HCT116 (cell line): ENCODE measurements around the gene QRFPR. TPM values are rescaled to one million over a fixed set of nuclear protein-coding genes. Genes with fewer than 3 reads are reported as not detected.

Source experiments
- ATAC-seq: fragments of 200-7000 bp; cut with Tn5 transposase; 2 replicates; pipeline ENCODE4 v1.9.1; 2020; ENCODE audit warnings: mild to moderate bottlenecking, moderate library complexity
- BruUV-seq: library from RNA; stranded (reverse); fragments of 400-500 nt; replicated peaks from 2 replicates; lab custom pipeline; 2021; lab: Mats Ljungman, UMichigan
- CTCF ChIA-PET: fragments of 300-600 bp; sonication (Branson Sonifier 250); formaldehyde crosslinking; loops from one replicate; lab custom pipeline; 2021; ENCODE audit warnings: antibody characterized with exemption; lab: Charles Lee
- POLR2A ChIA-PET: fragments of 300-600, 350-600 bp; sonication (Branson Sonifier 250); formaldehyde crosslinking; loops from one replicate; lab custom pipeline; 2021; ENCODE audit warnings: antibody characterized with exemption; lab: Charles Lee
- RAD21 ChIA-PET, 2 experiments: fragments of 300-600 bp; sonication (Branson Sonifier 250); formaldehyde crosslinking; loops; one replicate each; lab custom pipeline; 2023; ENCODE audit warnings: low total read pairs in 2 of 2; ENCODE audit not compliant: uncharacterized antibody in 2 of 2, unreplicated experiment in 2 of 2, low non-redundant PET in 1 of 2; lab: Charles Lee
- DNase-seq: peaks from one replicate; pipeline ENCODE4 v3.0.0-alpha.2; 2010; ENCODE audit warnings: low read depth, low spot score
- H2AFZ ChIP-seq: fragments of 200-600 bp; shearing (Covaris generic), sonication (generic); 2 replicates; pipeline ENCODE4 v1.6.1; 2017; ENCODE audit warnings: low read depth, mixed run types, mixed read lengths, antibody characterized with exemption, low read length; ENCODE audit not compliant: poor library complexity, severe bottlenecking
- H3K27ac ChIP-seq: 2 replicates; pipeline ENCODE4 v1.5.1; 2012; ENCODE audit warnings: low read depth, low read length
- H3K27me3 ChIP-seq: fragments of 200-600 bp; sonication (generic); 2 replicates; pipeline ENCODE4 v1.6.1; 2016; ENCODE audit warnings: mixed run types, low read length, mixed read lengths; ENCODE audit not compliant: insufficient read depth
- H3K36me3 ChIP-seq, 2 experiments: fragments of 200-500 bp in 1 of 2; fragments of 200-600 bp in 1 of 2; sonication (Bioruptor generic) in 1 of 2; sonication (generic) in 1 of 2; 2 replicates each; pipeline versions ENCODE4 v1.5.1 to v1.6.1; 2014 to 2016; ENCODE audit warnings: low read length in 2 of 2, inconsistent platforms in 1 of 2, mixed read lengths in 1 of 2, mixed run types in 1 of 2; ENCODE audit not compliant: insufficient read depth in 2 of 2, control insufficient read depth in 1 of 2
- H3K4me1 ChIP-seq, 2 experiments: fragments of 200-600 bp in 1 of 2; sonication (generic) in 1 of 2; 2 replicates each; pipeline versions ENCODE4 v1.5.1 to v1.6.1; 2012 to 2017; ENCODE audit warnings: low read length in 2 of 2, inconsistent platforms in 1 of 2, mild to moderate bottlenecking in 1 of 2, mixed read lengths in 1 of 2, mixed run types in 1 of 2, moderate library complexity in 1 of 2; ENCODE audit not compliant: insufficient read depth in 2 of 2, control insufficient read depth in 1 of 2
- H3K4me2 ChIP-seq: fragments of 200-600 bp; sonication (generic); 2 replicates; pipeline ENCODE4 v1.6.1; 2017; ENCODE audit warnings: mixed run types, low read length, mixed read lengths
- H3K4me3 ChIP-seq, 2 experiments: fragments of 200-600 bp in 1 of 2; sonication (generic) in 1 of 2; replicated peaks in 1 of 2; 2 replicates each; pipeline ENCODE4 v1.5.1; 2011 to 2016; ENCODE audit warnings: low read length in 2 of 2, control low read depth in 1 of 2, low read depth in 1 of 2, mild to moderate bottlenecking in 1 of 2, mixed read lengths in 1 of 2, mixed run types in 1 of 2
- H3K79me2 ChIP-seq: fragments of 200-600 bp; sonication (generic); 2 replicates; pipeline ENCODE4 v1.6.1; 2017; ENCODE audit warnings: mild to moderate bottlenecking, mixed run types, low read length, moderate library complexity, mixed read lengths; ENCODE audit not compliant: insufficient read depth
- H3K9ac ChIP-seq: fragments of 200-600 bp; sonication (generic); 2 replicates; pipeline ENCODE4 v1.6.1; 2016; ENCODE audit warnings: low read length, mixed read lengths
- H3K9me2 ChIP-seq: fragments of 200-600 bp; sonication (generic), shearing (Covaris generic); 2 replicates; pipeline ENCODE4 v1.6.1; 2017; ENCODE audit warnings: mixed run types, mild to moderate bottlenecking, moderate library complexity; ENCODE audit not compliant: insufficient read depth
- H3K9me3 ChIP-seq, 2 experiments: fragments of 200-500 bp in 1 of 2; fragments of 200-600 bp in 1 of 2; sonication (Bioruptor generic) in 1 of 2; sonication (generic) in 1 of 2; 2 replicates each; pipeline ENCODE4 v1.6.1; 2014 to 2017; ENCODE audit warnings: low read length in 2 of 2, mixed read lengths in 2 of 2, inconsistent platforms in 1 of 2, low read depth in 1 of 2, mild to moderate bottlenecking in 1 of 2, mixed run types in 1 of 2, moderate library complexity in 1 of 2; ENCODE audit not compliant: control insufficient read depth in 1 of 2, insufficient read depth in 1 of 2
- H4K20me1 ChIP-seq: fragments of 200-600 bp; sonication (generic), shearing (Covaris generic); 2 replicates; pipeline ENCODE4 v1.6.1; 2017; ENCODE audit warnings: mixed run types, mild to moderate bottlenecking, moderate library complexity; ENCODE audit not compliant: insufficient read depth
- ELF1 ChIP-seq: IDR thresholded peaks from 2 replicates; pipeline ENCODE4 v1.6.1; 2012; ENCODE audit warnings: low read depth, borderline replicate concordance
- EZH2phosphoT487 ChIP-seq: fragments of 200-600 bp; IDR thresholded peaks from 2 replicates; pipeline ENCODE4 v1.6.1; 2018; ENCODE audit warnings: antibody characterized with exemption, borderline replicate concordance
- JUND ChIP-seq: IDR thresholded peaks from 2 replicates; pipeline ENCODE4 v1.6.1; 2012
- POLR2A ChIP-seq: IDR thresholded peaks from 2 replicates; pipeline ENCODE4 v1.7.0; 2011; ENCODE audit warnings: borderline replicate concordance; ENCODE audit not compliant: insufficient read depth, insufficient read length; ENCODE audit errors: extremely low read depth
- RAD21 ChIP-seq: IDR thresholded peaks from 2 replicates; pipeline ENCODE4 v1.6.1; 2012; ENCODE audit warnings: low read depth, mild to moderate bottlenecking
- YY1 ChIP-seq: IDR thresholded peaks from 2 replicates; pipeline ENCODE4 v1.6.1; 2011; ENCODE audit warnings: low read length, low read depth, moderate library complexity, mild to moderate bottlenecking; ENCODE audit not compliant: insufficient replicate concordance; ENCODE audit errors: extremely low read depth
- ZFX ChIP-seq: fragments of 450-650 bp; IDR thresholded peaks from 2 replicates; pipeline ENCODE4 v1.6.1; 2017
- ZNF274 ChIP-seq: fragments of 200-500 bp; sonication (Bioruptor generic); IDR thresholded peaks from 2 replicates; pipeline ENCODE4 v1.6.1; 2014; ENCODE audit warnings: mild to moderate bottlenecking, low read depth, low read length, inconsistent platforms
- intact Hi-C: fragments of 100-400 bp; cut with micrococcal nuclease; formaldehyde crosslinking; loops from 2 replicates; pipeline ENCODE4 v1.10.0; 2022
- total RNA-seq: library from RNA; stranded (reverse); gene quantifications from one replicate; pipeline ENCODE4 v1.2.1, GENCODE V29; 2021; ENCODE audit not compliant: unreplicated experiment
- TF ChIP-seq, protein P1 (sequence below): IDR thresholded peaks from 2 replicates; pipeline ENCODE4 v1.6.1; 2012; ENCODE audit warnings: low read depth

The QRFPR gene
- total RNA-seq, 1 experiment from 2014 or later = not detected

- Histone ChIP-seq H3K4me2 (no peak overlapping the region), H3K4me1 (no peaks in the 10 kb centered on the region), H2AFZ (no peak overlapping the region), H3K27ac (no peak overlapping the region), H3K4me3 (no peak overlapping the region), H3K9me3 (no peaks in the 10 kb centered on the region), H3K36me3 (no peaks in the 10 kb centered on the region), H4K20me1 (no peaks in the 10 kb centered on the region), H3K9ac (no peak overlapping the region), H3K9me2 (no peaks in the 10 kb centered on the region), H3K27me3 (no peaks in the 10 kb centered on the region), H3K79me2 (no peaks in the 10 kb centered on the region)
- no peak for ATAC-seq
- no peak for DNase-seq
- POLR2A ChIA-PET = no interaction called here
- CTCF ChIA-PET = no interaction called here
- no TSS peak for BruUV-seq
- RAD21 ChIA-PET = no interaction called here
- intact Hi-C loops = no loop called here
- no peak for TF ChIP-seq ZNF274
- no peak for TF ChIP-seq POLR2A
- no peak for TF ChIP-seq ZFX
- TF ChIP-seq, protein P1, sequence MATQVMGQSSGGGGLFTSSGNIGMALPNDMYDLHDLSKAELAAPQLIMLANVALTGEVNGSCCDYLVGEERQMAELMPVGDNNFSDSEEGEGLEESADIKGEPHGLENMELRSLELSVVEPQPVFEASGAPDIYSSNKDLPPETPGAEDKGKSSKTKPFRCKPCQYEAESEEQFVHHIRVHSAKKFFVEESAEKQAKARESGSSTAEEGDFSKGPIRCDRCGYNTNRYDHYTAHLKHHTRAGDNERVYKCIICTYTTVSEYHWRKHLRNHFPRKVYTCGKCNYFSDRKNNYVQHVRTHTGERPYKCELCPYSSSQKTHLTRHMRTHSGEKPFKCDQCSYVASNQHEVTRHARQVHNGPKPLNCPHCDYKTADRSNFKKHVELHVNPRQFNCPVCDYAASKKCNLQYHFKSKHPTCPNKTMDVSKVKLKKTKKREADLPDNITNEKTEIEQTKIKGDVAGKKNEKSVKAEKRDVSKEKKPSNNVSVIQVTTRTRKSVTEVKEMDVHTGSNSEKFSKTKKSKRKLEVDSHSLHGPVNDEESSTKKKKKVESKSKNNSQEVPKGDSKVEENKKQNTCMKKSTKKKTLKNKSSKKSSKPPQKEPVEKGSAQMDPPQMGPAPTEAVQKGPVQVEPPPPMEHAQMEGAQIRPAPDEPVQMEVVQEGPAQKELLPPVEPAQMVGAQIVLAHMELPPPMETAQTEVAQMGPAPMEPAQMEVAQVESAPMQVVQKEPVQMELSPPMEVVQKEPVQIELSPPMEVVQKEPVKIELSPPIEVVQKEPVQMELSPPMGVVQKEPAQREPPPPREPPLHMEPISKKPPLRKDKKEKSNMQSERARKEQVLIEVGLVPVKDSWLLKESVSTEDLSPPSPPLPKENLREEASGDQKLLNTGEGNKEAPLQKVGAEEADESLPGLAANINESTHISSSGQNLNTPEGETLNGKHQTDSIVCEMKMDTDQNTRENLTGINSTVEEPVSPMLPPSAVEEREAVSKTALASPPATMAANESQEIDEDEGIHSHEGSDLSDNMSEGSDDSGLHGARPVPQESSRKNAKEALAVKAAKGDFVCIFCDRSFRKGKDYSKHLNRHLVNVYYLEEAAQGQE = no peak
- TF ChIP-seq RAD21 = no peak
- no peak for TF ChIP-seq JUND
- TF ChIP-seq ELF1 = no peak
- TF ChIP-seq EZH2phosphoT487 = no peak
- TF ChIP-seq YY1 = no peak
These were observed 11.7 kb upstream of the QRFPR start for GRCh38 chr4:121392426-121393086.
